ENCODE results near the gene PRR5. TPM values are rescaled to one million over a fixed set of nuclear protein-coding genes. Genes with fewer than 3 reads are reported as not detected.

PRR5 gene
- total and polyA plus RNA-seq, 2 of the 13 experiments (the other 11 are each of a cell fraction or from before 2014, with no cell fraction given): 11.6 to 27.5 TPM

- no peak for TF ChIP-seq ZSCAN12 (CRISPR knock-in tag; IDR thresholded peaks at IDR 0.05)
- TF ChIP-seq ZNF646 (CRISPR knock-in tag; IDR thresholded peaks at IDR 0.05): no peak
- no peak for TF ChIP-seq PAXIP1 (CRISPR knock-in tag; conservative IDR thresholded peaks at IDR 0.05)
- 0 out of 2 replicates have a peak, but pooled peaks have one; percentile 40 for TF ChIP-seq ZNF576 (CRISPR knock-in tag; IDR thresholded peaks at IDR 0.05)
- peak; percentile 93 for TF ChIP-seq RAD21 (CRISPR knock-in tag; IDR thresholded peaks at IDR 0.05)
- TF ChIP-seq PRMT3 (CRISPR knock-in tag; IDR thresholded peaks at IDR 0.05; ENCODE audit: borderline replicate concordance, low read depth): no peak
- peak; percentile 32 for TF ChIP-seq ZNF781 (CRISPR knock-in tag; IDR thresholded peaks at IDR 0.05; ENCODE audit: borderline replicate concordance, not compliant biosample characterization)
- no peak for TF ChIP-seq PTBP1 (IDR thresholded peaks at IDR 0.05; ENCODE audit: low read depth, low read length, poor library complexity, severe bottlenecking)
- no peak; the same call in 1 of the 2 replicates for TF ChIP-seq HOXA3 (CRISPR knock-in tag; IDR thresholded peaks at IDR 0.05)
- TF ChIP-seq TMF1 (CRISPR knock-in tag; IDR thresholded peaks at IDR 0.05; ENCODE audit: low read depth): no peak; the same call in 1 of the 2 replicates
- peak; percentile 55 for TF ChIP-seq RBM39 (IDR thresholded peaks at IDR 0.05; ENCODE audit: low read depth, low read length, poor library complexity, severe bottlenecking)
- no peak for TF ChIP-seq CREM (IDR thresholded peaks at IDR 0.05)
- TF ChIP-seq CREM (CRISPR knock-in tag; IDR thresholded peaks at IDR 0.05): no peak
- peak; percentile 92 for TF ChIP-seq AKAP8 (CRISPR knock-in tag; IDR thresholded peaks at IDR 0.05)
- TF ChIP-seq DR1 (CRISPR knock-in tag; IDR thresholded peaks at IDR 0.05): 0 out of 2 replicates have a peak, but pooled peaks have one; percentile 17
- no peak for TF ChIP-seq RFXANK (CRISPR knock-in tag; IDR thresholded peaks at IDR 0.05)
- TF ChIP-seq SMAD1 (CRISPR knock-in tag; IDR thresholded peaks at IDR 0.05; ENCODE audit: borderline replicate concordance, low read depth): no peak
- no peak for TF ChIP-seq ZNF83 (CRISPR knock-in tag; IDR thresholded peaks at IDR 0.05; ENCODE audit: borderline replicate concordance)
- TF ChIP-seq SMC3 (IDR thresholded peaks at IDR 0.05; ENCODE audit: low read length): 0 out of 2 replicates have a peak, but pooled peaks have one; percentile 38
Measured at GRCh38 chr22:44735518-44736428, 33.8 kb downstream of the PRR5 start (continued).
